ENCODE data around the gene ANO2. TPM values are rescaled to one million over a fixed set of nuclear protein-coding genes. Genes with fewer than 3 reads are reported as not detected.

The ANO2 gene
- total and polyA plus RNA-seq, 4 donors, result 0.03 to 0.25 (median 0.15) TPM

DNA sequence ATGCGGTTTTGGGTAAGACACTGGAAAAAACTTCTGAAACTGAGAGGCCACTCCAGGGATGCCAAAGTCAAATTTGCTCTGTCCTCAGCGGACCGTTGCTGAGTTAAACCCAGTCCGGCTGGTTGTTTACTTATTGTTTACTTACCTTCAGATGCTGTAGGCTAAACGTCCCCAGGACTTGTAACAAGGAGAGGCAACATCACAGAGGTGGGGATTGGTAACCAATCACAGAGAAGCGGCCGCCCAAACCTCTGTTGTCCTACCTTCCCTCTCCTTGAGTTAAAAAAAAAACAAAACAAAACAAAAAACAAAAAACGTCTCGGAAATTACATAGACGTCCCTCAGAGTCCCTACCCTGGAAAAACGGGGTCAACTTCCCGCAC lies 380 bp downstream of the ANO2 start:
- no peak for DNase-seq (ENCODE audit: low spot score)
- peaks cover 0 to 10% (median 6%) of the 10 kb centered on the region in 4 donors for H3K4me1 ChIP-seq (ENCODE audit: control insufficient read depth in 4 of 4, insufficient read depth in 4 of 4, low read length in 3 of 4)
- peaks cover 0 to 13% (median 9%) of the 10 kb centered on the region in 4 donors for H3K27me3 ChIP-seq (ENCODE audit: control insufficient read depth in 4 of 4, insufficient read depth in 4 of 4, low read length in 3 of 4)
- 16% methylated on average over 12 of the region's 12 CpGs for WGBS
- no peak overlapping the region for H3K27ac ChIP-seq (ENCODE audit: low read depth in 1 of 2, low read length in 2 of 2)
- no peaks in the 10 kb centered on the region for H3K36me3 ChIP-seq (ENCODE audit: control insufficient read depth in 4 of 4, insufficient read depth in 3 of 4, low read depth in 1 of 4, low read length in 3 of 4)
- H3K9ac ChIP-seq (ENCODE audit: low read depth in 1 of 2, low read length in 2 of 2), result no peak overlapping the region
- H3K9me3 ChIP-seq (ENCODE audit: control insufficient read depth in 4 of 4, low read length in 3 of 4), result peaks cover 0 to 2% (median under 1%) of the 10 kb centered on the region in 4 donors
- H3K4me3 ChIP-seq (ENCODE audit: low read depth in 1 of 3, low read length in 3 of 3), result peak overlapping the region in 1 of 3 donors; percentile 38
- TF ChIP-seq, protein P1, sequence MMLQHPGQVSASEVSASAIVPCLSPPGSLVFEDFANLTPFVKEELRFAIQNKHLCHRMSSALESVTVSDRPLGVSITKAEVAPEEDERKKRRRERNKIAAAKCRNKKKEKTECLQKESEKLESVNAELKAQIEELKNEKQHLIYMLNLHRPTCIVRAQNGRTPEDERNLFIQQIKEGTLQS (IDR thresholded peaks at IDR 0.05), result no peak
- TF ChIP-seq TAF1 (conservative IDR thresholded peaks at IDR 0.05) (no peak), RXRA (IDR thresholded peaks at IDR 0.05) (no peak), YY1 (IDR thresholded peaks at IDR 0.05) (no peak), HNF4A (conservative IDR thresholded peaks at IDR 0.05) (no peak), FOXA2 (IDR thresholded peaks at IDR 0.05) (no peak), NR2F2 (IDR thresholded peaks at IDR 0.05) (no peak), CTCF (IDR thresholded peaks at IDR 0.05; ENCODE audit: low read depth, low read length, missing input control) (no peak), FOXA1 (IDR thresholded peaks at IDR 0.05) (no peak), SP1 (IDR thresholded peaks at IDR 0.05) (no peak), RAD21 (IDR thresholded peaks at IDR 0.05) (no peak), EGR1 (IDR thresholded peaks at IDR 0.05; ENCODE audit: low read depth in 2 of 2) (no peak), HNF4G (IDR thresholded peaks at IDR 0.05) (no peak), GABPA (IDR thresholded peaks at IDR 0.05 in 1 of 2, conservative IDR thresholded peaks at IDR 0.05 in 1 of 2) (no peak), MAX (IDR thresholded peaks at IDR 0.05) (no peak), JUND (IDR thresholded peaks at IDR 0.05) (no peak), REST (IDR thresholded peaks at IDR 0.05) (no peak)
- TF ChIP-seq, protein P2, sequence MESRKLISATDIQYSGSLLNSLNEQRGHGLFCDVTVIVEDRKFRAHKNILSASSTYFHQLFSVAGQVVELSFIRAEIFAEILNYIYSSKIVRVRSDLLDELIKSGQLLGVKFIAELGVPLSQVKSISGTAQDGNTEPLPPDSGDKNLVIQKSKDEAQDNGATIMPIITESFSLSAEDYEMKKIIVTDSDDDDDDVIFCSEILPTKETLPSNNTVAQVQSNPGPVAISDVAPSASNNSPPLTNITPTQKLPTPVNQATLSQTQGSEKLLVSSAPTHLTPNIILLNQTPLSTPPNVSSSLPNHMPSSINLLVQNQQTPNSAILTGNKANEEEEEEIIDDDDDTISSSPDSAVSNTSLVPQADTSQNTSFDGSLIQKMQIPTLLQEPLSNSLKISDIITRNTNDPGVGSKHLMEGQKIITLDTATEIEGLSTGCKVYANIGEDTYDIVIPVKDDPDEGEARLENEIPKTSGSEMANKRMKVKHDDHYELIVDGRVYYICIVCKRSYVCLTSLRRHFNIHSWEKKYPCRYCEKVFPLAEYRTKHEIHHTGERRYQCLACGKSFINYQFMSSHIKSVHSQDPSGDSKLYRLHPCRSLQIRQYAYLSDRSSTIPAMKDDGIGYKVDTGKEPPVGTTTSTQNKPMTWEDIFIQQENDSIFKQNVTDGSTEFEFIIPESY (IDR thresholded peaks at IDR 0.05), result no peak

Data from liver (tissue), 9 donors.